Fibroblast of skin of right quadriceps (primary cell): ENCODE results near the gene FOXF2.

Experiments
- DNase-seq: peaks from one replicate; pipeline ENCODE4 v3.0.0-alpha.2; 2013

The FOXF2 gene

DNA sequence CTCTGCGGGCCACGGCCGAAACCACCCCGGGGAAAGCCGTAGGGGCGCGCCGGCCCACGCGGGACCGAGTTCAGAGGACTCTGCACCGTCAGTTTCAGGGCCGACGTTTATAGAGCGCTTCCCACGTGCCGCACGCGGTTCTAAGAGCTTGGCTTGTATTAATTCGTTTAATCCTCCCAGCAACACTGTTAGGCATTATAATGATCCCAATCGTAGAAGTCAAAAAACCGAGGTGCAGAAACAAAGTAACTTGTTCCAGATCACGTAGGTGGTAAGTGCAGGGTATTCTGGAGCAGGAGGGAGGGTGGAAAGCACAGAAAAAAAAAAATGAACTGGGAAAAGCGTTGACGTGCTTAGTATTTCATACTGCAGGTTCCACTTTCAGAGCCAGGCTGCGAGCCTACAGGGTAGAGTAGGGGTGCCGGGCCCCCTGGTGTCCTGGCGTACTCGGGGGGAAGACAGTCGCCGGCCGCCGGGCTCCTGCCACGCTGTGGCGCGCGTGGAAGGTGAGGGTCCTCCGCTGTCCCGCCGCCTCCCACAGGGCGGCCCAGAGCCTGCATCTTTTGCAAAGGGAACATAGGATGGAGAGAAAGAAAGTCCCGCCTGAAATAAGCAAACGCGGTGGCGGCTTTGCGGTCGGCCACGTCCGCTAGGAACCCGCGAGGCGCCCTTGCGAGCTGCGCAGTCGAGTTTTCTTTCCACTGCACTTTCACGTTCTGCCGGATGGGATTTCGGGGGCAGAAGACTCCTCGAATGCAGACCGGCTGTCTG is 10.2 kb upstream of the FOXF2 start:
- no peak for DNase-seq

DNA sequence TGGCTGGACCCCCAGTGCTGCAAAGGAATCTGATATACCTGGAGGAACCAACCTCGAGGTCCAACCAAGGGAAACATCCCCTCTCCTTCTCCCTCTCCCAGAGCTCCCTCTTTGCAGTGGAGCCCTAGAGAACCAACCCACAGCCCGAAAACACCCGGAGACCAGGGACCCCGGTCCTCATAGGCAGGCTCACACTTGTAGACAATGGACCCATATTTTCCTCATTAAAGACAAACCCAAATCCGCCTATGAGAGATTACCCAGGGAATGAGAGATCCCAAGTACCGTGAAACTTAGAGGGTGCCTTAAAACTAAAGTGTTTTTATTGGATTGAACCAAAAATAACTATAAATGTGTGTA is 9.6 kb upstream of the FOXF2 start:
- DNase-seq: no peak

DNA sequence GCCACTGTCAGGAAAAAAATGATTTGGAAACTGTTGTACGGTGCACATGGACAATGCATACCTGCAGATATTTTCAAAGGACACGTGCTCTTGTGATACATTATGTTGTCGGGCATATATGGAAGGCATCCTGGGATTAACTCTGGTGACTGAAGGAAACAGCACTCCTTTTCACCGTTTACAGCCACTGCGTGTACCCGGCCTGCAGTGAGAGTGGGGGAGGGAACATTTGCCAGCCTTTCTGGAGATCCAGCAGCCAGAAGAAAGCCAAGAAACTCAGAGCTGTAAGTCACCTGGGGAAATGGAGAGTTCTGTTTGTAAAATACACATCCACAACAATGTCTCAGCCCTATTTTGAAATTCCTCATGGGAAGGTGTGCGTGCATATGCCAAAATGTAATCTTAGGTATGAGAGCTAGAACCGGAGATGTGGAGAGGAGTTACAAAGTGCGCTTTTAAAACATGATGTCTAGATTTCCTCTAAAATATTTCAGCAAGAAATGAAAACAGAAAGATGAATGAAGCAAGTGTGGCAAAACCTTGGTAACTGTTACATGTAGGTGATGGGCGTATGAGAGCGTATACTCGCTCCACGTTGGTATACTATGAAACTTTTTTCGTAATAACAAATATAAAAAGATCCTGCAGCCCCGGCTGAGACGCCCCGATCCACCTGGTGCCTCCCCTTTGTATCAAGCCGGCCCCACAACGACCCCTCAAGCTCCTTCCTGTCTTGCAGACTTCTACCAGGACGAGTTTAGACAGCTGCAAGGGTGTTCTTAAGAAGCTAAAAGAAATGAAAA is 8.6 kb upstream of the FOXF2 start:
- no peak for DNase-seq

DNA sequence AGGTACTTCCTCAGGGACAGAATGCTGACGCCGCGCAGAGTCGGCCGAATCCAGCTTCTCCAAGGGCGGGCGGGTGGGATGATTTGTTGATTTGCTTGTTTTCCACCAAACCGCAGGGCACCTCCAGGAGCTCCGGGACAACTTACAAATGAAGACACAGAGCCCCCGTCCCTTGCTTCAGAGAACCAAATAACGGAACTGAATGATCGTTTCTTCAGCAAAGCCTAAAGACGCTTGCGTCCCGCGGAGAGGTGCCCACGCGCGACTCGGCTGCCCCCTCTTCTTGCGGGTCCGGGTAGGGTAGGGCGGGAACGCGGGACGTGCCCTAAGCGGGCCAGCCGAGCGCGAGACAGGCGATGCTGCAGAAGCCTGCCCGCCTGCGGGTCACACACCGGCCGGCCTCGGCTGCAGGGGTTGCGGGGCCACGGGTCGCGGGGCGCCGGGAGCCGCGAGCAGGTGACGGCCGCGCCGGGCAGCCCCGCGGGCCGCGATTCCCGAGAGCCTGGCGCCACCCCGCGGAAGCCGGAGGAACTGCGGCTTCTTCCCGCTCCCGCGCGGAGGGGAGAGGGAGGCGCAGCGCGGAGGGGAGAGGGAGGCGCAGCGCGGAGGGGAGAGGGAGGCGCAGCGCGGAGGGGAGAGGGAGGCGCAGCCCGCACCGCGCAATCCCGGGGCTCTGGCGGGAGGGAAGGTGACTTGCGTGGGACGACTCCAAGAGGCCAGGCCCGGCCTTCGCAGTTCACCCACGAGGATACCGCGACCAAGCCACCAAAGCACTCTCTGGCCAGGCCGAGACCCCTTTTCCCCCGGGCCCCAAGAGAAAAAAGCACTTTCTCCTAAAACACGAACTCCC is 7.7 kb upstream of the FOXF2 start:
- DNase-seq: peak; percentile 25

DNA sequence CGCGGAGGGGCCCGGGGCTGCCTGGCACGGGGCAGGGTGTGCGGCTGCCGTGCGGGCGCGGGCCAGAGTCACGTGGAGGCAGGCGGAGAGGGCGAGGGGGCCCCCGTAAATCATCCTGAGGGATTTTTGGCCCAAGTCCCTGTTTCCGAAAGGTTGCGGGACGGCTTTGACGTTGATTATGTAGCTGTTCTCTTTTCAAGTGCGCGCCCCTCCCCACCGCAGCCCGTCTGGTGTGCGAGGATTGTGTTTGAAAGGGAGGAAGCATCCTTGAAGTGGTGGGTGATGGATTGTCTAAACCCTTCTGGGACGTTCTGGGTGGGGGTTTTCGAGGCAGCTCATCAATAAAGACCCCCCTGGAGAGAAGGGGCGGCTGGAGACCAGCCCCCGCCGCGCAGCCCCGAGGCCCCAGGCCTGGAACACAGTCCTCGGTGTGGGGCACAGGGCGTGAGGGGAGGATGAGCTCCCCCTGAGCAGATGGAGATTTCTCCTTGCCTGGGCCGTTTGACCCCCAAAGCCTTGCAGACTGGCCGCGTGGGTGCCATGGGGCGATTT is 7.0 kb upstream of the FOXF2 start:
- no peak for DNase-seq

DNA sequence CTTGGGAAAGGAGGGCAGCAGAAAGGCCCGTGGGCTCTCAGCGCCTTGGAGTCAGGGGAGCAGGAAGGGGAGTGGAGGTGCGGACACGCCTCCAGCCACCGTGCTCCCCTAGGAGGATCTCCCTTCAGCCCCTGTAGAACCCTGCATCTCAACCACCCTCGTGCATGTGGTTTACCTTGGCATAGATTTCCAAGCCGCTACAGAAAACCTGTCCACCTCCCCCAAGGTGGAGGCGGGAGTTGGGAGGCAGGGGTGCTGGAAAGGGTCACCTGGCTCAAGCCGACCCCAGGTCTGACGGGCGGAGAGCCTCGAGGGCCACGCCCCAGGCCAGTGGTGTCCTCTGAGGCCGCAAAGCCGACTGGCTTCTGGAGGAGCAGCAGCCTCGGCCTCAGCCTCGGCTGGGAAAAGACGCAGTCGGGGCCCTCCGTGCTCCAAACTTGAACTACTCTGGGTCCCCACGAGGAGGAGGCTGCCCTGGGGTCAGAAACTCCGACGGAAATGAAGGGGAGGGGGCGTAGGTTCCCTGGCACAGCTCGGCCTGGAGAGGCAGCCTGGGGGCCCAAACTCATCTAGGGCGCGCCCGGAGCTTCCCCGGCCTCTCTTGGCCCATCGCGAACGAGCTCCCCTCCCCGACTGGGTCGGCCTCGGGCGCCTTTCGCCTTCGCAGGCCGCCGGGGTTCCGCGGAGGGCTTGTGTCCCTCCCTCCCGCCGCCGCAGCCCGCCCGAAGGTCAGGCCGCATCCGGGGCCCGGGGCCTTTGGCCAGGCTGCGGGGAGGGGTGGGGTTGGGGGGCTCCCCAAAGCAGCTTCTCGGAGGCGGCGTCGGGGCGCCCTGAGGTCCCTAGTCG is 6.3 kb upstream of the FOXF2 start:
- no peak for DNase-seq

DNA sequence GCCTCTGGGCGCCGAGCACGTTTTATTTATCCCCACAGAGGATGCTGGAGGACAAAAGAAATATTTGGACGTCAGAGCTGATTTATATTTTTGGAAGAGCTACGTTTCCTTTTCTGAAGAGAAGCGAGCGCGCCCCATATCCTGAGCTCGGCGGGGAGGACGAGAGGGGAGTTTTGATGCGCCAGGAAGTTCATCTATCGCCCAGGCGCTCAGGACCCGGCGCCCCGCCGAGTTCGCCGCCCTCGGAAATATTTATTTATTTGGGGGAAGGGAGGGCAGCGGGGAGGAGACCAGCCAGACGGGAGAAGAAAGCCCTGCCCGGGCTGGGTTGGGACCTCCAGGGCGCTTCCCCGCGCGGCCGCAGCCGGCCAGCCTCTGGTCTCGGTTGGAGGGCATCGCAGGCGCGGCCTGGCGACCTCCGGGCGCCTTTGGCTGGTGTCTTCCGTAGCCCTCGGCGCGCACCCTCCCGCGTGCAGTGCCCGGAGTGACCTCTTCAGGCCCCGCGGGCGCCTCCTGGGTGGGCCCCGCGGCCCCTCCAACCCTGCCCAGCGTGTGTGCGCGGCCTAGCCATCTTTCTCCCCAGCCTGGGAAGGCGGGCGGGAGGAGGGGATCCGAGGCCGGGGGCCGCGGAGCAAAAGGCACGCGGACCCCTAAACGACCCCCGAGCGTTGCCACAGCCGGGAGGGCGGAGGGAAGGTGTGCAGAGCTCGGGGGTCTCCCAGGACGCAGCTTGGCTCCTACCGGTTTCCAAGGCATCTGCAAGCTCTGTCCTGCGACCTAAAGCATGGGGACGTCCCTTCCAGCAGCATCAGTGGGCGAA is 5.4 kb upstream of the FOXF2 start:
- no peak for DNase-seq

DNA sequence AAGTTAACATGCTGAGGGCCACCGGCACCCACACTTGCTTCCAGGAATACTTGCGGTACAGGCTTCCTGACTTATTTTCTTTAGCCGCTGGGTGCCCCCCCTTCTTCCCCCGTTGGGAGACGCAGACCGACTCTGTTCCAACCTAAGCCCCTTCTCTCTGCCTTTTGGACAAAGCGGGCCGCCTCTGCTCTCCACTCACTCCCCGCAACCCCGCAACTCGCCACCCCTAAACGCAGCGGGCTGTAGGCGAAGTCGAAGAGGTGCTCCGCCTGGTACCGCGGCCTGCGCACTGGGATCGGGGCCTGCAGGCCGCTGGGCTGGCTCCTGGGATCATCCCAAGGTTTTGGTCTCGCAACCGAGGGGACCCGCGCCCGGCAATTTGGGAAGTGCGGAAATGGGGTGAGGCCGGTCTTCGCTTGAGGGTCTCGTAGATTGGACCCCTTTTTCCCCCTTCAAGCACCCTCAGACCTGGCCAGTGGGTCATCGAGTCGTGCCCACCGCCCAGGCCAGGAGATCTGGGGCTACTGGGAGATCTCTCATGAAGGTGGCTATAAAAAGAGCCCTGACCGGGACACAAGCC is 4.7 kb upstream of the FOXF2 start:
- DNase-seq: no peak

DNA sequence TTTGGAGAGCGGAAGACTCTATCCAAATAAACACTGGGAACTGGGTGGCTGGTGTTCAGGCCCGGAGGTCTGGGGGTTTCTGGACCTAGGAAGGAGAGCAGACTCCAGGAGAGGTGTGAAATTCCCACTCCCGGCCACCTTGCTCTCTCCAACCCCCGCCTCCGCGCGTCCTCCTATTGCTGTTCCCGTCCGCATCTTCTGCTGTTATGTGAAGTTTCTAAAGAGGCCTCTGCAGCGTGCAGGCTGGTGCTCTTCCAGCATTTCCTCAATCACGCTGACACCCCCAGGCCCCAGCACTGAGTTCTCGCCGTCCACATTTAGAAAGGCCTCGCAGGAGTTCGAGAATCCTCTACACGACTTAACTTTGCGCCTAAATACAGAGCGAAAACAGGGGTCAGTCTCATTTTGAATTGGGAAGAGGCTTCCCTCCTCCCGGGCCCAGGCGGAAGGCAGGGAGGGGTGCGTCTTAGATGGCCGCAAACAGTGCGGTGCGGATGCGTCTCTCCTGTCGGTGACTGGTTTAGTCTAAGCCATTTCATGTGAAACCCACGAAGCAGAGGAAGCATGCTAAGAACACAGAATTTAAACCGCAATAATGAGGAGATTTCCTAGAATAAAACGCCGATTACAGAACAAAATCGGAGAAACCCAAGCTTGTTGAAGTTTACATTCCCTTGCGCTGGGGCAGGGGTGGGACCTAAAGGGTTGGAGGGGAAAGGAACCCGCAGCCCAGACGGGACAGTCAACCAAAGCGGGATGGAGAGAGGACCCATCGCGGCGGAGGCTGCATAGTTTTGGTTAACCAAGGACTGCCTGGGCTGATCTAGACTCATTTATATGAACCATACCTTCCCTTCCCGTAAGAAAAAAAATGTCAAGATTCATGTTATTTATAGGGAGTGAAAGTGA is 4.0 kb upstream of the FOXF2 start:
- no peak for DNase-seq

DNA sequence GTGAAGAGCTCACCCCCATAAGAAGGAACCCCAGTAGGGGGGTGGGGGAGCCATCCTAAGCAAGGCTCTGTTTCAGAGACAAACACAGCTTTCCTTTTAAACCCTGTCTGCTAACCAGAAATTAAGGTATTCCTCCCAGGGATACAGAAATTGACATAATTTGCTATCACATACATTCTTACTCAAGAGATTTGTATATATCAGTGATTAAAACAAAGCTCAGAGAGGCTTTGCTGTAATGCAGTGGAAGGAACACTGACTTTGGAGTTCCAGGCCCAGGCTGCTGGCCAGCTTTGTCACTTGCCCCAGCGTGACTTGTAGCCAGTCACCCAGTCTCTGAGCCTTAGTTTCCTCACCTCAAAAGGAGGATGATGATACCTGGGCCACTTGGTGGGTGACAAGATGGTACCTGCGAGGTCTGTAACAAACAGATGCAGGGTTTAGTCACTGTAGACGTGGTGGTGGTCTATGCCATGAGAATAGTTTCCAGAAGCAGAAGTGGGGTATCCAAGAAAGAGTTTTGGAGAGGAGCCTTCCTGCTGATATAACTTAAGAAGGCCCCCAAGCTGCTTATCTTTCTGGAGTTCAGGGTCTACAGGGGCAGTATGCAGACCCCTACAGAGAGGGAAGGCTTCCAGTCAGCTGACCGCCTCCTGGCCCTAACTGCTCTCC is 3.2 kb upstream of the FOXF2 start:
- no peak for DNase-seq

DNA sequence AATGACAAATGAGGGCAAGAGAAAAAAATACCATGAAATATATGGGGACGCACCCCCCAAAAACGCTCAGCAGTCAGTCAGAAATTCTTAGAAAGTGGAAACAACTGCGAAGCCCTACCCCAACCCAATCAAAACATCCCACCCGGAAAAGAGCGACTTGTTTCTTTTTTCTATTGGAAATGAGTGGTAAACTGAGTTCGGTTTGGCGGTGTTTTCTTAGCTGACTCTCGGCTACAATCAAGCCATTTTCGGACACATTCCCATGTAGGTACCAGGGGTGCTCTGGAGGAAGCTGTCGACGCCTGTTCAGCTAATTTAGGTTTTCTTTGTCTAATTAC is 1.9 kb upstream of the FOXF2 start:
- no peak for DNase-seq

DNA sequence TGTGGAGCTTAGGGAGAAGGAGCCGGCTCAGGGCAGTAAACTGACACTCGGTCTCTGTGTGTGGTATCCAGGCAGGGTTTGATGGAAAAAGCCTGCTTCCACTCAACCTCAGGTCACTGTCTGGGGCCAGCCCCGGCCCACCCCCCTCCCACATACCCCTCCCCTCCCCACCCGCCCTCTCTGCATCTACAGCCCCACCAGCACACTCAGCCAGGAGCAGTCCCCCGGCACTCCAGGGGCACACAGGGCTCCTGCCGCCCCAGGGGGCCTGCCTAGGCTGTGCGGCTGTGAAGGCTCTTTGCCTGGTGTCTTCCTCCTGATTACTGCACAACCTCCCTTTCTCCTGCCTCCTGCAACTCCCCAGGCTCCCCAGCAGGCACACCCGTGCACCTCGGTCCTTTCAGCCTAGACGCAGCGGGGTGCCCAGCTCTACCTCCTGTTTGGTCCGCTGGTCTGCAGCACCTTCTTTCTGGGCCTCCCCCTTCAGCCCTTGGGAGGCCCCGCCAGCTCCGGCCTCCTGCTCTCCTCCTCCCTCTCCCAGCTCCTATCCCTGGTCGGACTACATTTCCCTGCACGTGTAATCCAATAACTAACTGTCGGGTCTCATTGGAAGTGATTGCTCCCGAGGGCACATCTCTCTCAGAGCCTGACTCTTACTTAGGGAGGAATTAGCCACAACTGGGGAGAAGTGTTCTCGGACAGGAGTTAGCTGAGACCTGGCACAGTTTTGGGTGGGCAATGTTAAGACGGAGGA is 1.3 kb upstream of the FOXF2 start:
- no peak for DNase-seq

DNA sequence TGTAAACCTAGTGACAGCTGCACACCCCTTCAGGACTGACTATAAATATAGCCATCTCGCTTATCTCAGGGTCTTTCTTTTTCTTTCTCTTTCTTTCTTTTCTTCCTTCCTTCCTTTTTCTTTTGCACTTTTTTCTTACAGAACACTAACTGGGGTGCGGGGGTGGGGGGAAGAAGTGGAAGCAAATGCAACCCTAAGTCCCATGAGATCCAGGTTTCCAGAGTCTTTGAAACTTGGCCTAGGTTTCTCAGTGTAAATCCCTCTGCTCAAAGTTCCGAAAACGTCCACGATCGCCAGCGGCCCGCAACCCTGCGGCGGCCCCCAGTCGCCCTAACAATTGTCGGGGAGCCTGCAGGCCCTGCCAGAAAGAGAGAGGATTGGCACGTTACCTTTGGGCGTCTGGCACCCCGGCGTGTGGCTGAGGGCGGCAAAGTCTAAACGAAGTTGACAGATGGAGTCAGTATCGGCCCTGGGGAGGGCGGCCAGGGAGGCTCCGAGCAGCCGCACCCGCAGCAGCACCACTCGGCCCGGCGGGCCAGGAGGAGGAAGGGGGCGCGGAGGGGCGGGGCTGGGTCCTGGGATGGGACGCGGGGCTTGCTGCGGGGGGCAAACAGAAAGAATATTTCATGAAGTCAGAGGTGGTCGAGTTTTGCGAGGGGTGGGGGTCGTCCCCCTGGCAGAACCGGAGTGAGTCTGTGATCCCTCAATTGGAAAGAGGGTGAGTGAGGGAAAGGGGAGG is 577 bp upstream of the FOXF2 start:
- no peak for DNase-seq

DNA sequence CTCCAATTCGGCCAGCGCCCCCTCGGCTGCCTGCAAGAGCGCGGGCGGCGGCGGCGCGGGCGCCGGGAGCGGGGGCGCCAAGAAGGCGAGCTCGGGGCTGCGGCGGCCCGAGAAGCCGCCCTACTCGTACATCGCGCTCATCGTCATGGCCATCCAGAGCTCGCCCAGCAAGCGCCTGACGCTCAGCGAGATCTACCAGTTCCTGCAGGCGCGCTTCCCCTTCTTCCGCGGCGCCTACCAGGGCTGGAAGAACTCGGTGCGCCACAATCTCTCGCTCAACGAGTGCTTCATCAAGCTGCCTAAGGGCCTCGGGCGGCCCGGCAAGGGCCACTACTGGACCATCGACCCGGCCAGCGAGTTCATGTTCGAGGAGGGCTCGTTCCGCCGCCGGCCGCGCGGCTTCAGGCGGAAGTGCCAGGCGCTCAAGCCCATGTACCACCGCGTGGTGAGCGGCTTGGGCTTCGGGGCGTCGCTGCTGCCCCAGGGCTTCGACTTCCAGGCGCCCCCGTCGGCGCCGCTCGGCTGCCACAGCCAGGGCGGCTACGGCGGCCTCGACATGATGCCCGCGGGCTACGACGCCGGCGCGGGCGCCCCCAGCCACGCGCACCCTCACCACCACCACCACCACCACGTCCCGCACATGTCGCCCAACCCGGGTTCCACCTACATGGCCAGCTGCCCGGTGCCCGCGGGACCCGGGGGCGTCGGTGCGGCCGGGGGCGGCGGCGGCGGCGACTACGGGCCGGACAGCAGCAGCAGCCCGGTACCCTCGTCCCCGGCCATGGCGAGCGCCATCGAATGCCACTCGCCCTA is 963 bp downstream of the FOXF2 start:
- DNase-seq: peak; percentile 40

DNA sequence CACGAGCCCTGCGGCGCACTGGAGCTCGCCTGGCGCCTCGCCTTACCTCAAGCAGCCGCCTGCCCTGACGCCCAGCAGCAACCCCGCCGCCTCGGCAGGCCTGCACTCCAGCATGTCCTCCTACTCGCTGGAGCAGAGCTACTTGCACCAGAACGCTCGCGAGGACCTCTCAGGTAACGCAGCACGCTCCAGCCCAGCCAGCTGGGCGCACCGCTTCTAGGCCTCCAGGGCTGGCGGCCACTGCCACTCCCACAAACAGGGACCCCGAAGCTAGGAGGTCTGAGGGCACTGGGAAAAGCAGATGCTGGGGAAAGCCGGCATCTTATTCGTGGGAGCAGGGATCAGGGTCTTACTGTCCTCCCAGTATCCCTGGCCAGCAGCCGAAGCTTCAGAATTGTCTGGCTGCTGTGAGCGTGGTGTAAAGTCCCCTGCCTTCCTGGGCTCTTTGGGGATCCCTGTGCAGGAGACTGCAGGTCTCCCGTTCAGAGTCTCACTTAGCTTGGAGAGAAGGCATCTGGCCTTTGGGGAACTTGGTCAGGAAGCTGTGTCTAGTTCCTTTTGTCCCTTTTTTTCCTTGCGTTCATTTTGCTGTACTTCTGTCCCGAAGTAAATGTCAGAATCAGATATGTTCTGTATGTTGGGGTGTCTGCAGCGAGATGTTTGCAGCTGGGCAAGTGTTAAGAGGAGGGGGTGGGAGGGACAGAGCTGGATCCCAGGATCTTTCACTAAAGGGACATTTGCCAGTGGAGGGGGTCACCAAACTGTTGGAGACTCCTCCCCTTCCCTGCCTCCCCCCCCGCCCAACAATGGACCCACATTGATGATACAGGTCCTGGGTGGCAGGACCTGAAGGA is 1.8 kb downstream of the FOXF2 start:
- no peak for DNase-seq

DNA sequence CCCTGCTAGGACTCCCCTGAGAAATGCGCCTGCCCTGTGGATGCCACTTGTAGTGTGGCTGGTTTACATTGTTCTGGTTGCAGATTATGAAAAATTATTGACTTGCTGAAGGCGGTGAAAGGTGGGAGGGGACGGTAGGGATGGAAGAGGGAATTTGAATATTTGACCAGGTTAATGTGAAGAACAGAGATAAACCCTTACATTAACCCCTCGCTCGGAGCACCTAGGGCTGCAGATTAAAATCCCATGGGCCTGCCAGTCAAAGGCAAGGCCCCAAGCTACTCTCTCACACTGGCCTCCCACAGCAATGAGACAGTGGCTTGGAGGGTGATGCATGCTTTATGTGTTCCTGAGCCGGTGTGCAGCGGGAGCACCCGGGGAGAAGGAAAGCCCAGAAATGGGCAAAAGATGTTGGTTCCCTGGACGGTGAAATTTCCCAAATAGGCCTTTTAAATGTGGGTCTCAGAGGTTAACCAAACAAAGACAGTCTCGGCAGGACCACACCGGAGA is 2.5 kb downstream of the FOXF2 start:
- no peak for DNase-seq
